Kidney epithelial cell (primary cell): Measurements from ENCODE around the gene ALCAM. TPM values are rescaled to one million over a fixed set of nuclear protein-coding genes. Genes with fewer than 3 reads are reported as not detected.

Experiments
- DNase-seq: peaks from one replicate; pipeline ENCODE4 v3.0.0-alpha.2; 2010; ENCODE audit warnings: low read depth
- H3K27me3 ChIP-seq: 2 replicates; pipeline ENCODE4 v1.6.0; 2011; ENCODE audit warnings: low read length; ENCODE audit not compliant: control insufficient read depth, insufficient read depth
- H3K36me3 ChIP-seq: 2 replicates; pipeline ENCODE4 v1.5.1; 2011; ENCODE audit warnings: low read length; ENCODE audit not compliant: control insufficient read depth, insufficient read depth
- H3K4me3 ChIP-seq: 2 replicates; pipeline ENCODE4 v1.5.1; 2011; ENCODE audit warnings: low read depth, mild to moderate bottlenecking, control low read depth, low read length
- total RNA-seq: library from RNA; depleted of rRNA; stranded (reverse); fragments of >200 nt; gene quantifications from 2 replicates; pipeline ENCODE4 v1.2.3, GENCODE V29; 2015
- TF ChIP-seq, protein P1 (sequence below): IDR thresholded peaks from 2 replicates; pipeline ENCODE4 v1.5.1; 2011; ENCODE audit warnings: mild to moderate bottlenecking, moderate library complexity, low read length, control low read depth, inconsistent platforms; ENCODE audit not compliant: insufficient read depth, poor library complexity, severe bottlenecking

Gene ALCAM
- total RNA-seq, 1 donor from 2014 or later: 82.3 TPM

- H3K27me3 ChIP-seq: no peaks in the 10 kb centered on the region
- no peaks in the 10 kb centered on the region for H3K36me3 ChIP-seq
- no peak for DNase-seq
- TF ChIP-seq, protein P1, sequence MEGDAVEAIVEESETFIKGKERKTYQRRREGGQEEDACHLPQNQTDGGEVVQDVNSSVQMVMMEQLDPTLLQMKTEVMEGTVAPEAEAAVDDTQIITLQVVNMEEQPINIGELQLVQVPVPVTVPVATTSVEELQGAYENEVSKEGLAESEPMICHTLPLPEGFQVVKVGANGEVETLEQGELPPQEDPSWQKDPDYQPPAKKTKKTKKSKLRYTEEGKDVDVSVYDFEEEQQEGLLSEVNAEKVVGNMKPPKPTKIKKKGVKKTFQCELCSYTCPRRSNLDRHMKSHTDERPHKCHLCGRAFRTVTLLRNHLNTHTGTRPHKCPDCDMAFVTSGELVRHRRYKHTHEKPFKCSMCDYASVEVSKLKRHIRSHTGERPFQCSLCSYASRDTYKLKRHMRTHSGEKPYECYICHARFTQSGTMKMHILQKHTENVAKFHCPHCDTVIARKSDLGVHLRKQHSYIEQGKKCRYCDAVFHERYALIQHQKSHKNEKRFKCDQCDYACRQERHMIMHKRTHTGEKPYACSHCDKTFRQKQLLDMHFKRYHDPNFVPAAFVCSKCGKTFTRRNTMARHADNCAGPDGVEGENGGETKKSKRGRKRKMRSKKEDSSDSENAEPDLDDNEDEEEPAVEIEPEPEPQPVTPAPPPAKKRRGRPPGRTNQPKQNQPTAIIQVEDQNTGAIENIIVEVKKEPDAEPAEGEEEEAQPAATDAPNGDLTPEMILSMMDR: no peak
- H3K4me3 ChIP-seq: peak overlapping the region; percentile 51
Measured at GRCh38 chr3:105365391-105366325, 1.1 kb upstream of the ALCAM start.

DNA sequence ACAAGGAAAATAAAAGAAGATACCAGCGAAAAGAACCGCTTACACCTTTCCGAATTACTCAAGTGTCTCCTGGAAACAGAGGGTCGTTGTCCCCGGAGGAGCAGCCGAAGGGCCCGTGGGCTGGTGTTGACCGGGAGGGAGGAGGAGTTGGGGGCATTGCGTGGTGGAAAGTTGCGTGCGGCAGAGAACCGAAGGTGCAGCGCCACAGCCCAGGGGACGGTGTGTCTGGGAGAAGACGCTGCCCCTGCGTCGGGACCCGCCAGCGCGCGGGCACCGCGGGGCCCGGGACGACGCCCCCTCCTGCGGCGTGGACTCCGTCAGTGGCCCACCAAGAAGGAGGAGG is 325 bp downstream of the ALCAM start:
- TF ChIP-seq, protein P1: no peak
- no peaks in the 10 kb centered on the region for H3K27me3 ChIP-seq
- DNase-seq: no peak
- H3K4me3 ChIP-seq: peak overlapping the region; percentile 88
- H3K36me3 ChIP-seq: no peaks in the 10 kb centered on the region

- TF ChIP-seq, protein P1: peak; percentile 7
- Histone ChIP-seq H3K4me3 (peak overlapping the region; percentile 88), H3K27me3 (no peaks in the 10 kb centered on the region), H3K36me3 (no peaks in the 10 kb centered on the region)
- no peak for DNase-seq
Measured at GRCh38 chr3:105367406-105368213, 901 bp downstream of the ALCAM start.

GRCh38 chr3:105368566-105369499 is 2.1 kb downstream of the ALCAM start:
- Histone ChIP-seq H3K27me3 (no peaks in the 10 kb centered on the region), H3K36me3 (no peaks in the 10 kb centered on the region), H3K4me3 (peak overlapping the region; percentile 88)
- TF ChIP-seq, protein P1: no peak
- no peak for DNase-seq

DNA sequence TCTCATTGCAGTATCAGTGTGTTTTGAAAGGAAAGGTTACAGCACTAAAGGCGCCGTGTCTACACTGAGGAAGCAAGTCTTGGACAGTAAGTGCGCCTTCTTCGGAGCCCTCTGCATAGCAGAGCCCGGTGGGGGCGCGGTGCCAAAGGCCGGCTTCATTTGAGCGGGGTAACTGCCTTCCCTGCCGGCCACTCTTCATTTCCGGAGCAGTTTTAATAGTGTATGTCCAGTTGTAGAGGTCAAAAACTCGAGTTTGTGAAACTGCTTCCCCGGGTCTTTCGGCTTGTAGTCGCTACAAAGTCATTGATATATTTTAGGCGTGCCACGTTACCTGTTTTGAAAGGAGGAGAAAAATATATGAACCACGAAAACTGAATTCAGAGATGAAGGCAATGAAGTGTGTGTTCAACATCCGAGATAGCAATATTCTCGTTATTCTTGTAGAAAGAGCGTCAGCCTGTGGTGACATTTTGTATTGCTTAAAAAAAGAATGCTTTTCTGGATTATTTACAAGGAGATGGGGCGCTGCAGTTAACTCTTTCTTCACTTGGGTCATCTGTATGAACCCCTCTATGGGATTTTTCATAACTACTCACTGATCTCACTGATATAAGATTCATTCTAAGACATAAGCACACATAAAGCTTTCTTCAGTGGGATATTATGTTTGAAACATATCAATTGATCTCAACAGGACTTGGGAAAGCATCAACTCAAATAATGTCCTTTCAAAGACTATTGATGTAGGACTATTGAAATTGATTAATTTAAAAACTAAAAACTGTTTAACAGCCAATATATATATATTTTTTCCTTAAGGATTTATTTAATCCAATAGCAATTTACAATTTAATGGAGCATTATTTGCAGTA is 3.0 kb downstream of the ALCAM start:
- Histone ChIP-seq H3K27me3 (no peaks in the 10 kb centered on the region), H3K4me3 (peak overlapping the region; percentile 88), H3K36me3 (no peaks in the 10 kb centered on the region)
- no peak for DNase-seq
- TF ChIP-seq, protein P1: peak; percentile 59
